PFSK-1 (cell line): ENCODE data around the gene ANKIB1.

Experiments used
- FOXP2 ChIP-seq: optimal IDR thresholded peaks from 2 replicates; pipeline ENCODE3; 2011; ENCODE audit warnings: borderline replicate concordance, control low read depth, inconsistent platforms; ENCODE audit not compliant: insufficient read depth; ENCODE audit errors: extremely low read length, extremely low read depth
- POLR2AphosphoS5 ChIP-seq: IDR thresholded peaks from 2 replicates; pipeline ENCODE4 v1.6.1; 2012; ENCODE audit warnings: low read depth, mild to moderate bottlenecking, control low read depth, low read length, moderate library complexity
- REST ChIP-seq, 2 experiments: IDR thresholded peaks; 2 replicates each; pipeline versions ENCODE4 v1.6.1 to v1.8.0; 2011 to 2012; ENCODE audit warnings: low read depth in 2 of 2, low read length in 2 of 2, control low read depth in 1 of 2, inconsistent platforms in 1 of 2, mild to moderate bottlenecking in 1 of 2, moderate library complexity in 1 of 2; ENCODE audit not compliant: insufficient read depth in 1 of 2
- SIN3A ChIP-seq: IDR thresholded peaks from 2 replicates; pipeline ENCODE4 v1.6.1; 2012; ENCODE audit warnings: mild to moderate bottlenecking, low read length, moderate library complexity, borderline replicate concordance; ENCODE audit not compliant: insufficient read depth
- TAF1 ChIP-seq: IDR thresholded peaks from 2 replicates; pipeline ENCODE4 v1.6.1; 2012; ENCODE audit warnings: low read length, control low read depth, borderline replicate concordance; ENCODE audit not compliant: insufficient read depth

ANKIB1 gene

GRCh38 chr7:92266415-92267241 is 20.9 kb downstream of the ANKIB1 start:
- TF ChIP-seq FOXP2 (no peak), POLR2AphosphoS5 (no peak)

- TF ChIP-seq TAF1 (no peak), REST (IDR thresholded peaks at IDR 0.05; ENCODE audit: insufficient read depth in 1 of 2, low read depth in 2 of 2, low read length in 2 of 2) (no peak)
Observed at GRCh38 chr7:92268921-92269320, 23.1 kb downstream of the ANKIB1 start.

DNA sequence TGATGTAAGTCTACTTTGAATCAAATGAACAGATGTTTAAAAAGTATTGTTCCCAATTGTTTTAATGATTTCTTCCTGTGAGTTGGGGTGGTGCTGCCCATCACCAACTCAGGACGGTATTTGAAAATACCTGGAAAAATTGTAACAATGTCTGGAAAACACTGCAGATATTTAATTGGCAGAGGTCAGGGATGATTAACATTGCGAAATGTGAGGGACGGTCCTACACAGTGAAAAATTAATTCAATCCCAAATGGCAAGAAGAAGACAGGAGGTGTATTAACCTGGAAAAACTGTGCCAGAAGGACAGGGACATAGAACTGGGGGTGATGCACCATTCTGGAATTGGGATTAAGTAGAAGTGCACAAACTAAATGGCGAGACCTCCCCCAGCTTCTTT is 29.6 kb downstream of the ANKIB1 start:
- TF ChIP-seq SIN3A = no peak
- no peak for TF ChIP-seq FOXP2
- no peak for TF ChIP-seq TAF1
- no peak for TF ChIP-seq POLR2AphosphoS5
- TF ChIP-seq REST (IDR thresholded peaks at IDR 0.05; ENCODE audit: insufficient read depth in 1 of 2, low read depth in 2 of 2, low read length in 2 of 2) = no peak

DNA sequence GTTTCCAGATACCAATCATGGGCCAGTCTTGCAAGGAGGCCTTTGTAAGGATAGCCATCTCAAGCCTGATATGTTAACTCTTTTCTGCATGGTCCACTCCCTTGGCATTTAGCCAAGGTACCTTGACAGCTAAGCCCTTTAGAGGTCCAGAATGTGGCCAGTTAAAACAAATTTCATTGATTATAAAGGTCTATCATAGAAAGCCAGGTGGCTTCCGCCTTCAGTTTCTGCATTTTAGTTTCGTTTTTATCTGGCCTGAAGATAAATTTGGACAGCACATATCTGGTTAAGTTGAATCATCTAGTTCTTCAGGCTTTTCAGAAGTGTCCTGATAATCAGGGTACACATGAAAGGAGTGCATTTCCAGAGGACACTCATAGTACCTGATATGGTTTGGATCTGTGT is 30.7 kb downstream of the ANKIB1 start:
- TF ChIP-seq SIN3A = no peak
- no peak for TF ChIP-seq FOXP2
- no peak for TF ChIP-seq TAF1
- TF ChIP-seq POLR2AphosphoS5 = no peak
- TF ChIP-seq REST (IDR thresholded peaks at IDR 0.05; ENCODE audit: insufficient read depth in 1 of 2, low read depth in 2 of 2, low read length in 2 of 2) = no peak

DNA sequence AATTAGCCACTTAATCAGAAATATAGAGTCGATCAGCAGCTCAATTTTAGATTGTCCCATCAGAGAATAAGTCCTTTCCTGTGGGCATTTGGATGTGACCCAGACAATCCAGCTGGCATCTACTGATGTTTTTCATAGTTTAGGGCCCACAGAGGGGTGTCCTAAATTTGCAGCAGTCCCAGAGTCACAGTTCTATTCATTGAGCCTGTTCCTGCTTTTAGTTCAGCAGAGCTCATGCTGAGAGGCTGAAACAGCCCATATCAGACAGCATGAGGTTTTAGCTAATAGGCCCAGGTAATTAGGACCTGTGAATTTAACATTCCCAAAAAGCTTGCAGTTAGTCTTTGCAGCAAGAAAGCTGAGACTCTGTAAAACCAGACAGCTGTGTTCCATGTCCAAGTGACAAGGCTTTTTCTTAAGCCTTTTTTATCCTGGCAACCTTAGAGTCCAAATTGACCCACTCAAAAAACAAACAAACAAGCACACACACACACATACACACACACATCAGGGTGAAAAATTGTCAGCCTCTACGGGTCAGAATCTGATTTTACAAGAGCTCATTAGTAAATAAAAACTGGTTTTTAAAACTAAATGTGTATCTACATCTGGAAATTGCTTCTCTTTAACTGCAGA is 33.7 kb downstream of the ANKIB1 start:
- TF ChIP-seq SIN3A (no peak), REST (IDR thresholded peaks at IDR 0.05; ENCODE audit: insufficient read depth in 1 of 2, low read depth in 2 of 2, low read length in 2 of 2) (no peak), FOXP2 (no peak), TAF1 (no peak), POLR2AphosphoS5 (no peak)
